Fibroblast of lung (primary cell): Measurements from ENCODE around the gene MAP3K9. TPM values are rescaled to one million over a fixed set of nuclear protein-coding genes. Genes with fewer than 3 reads are reported as not detected.
"Not testable (repeated sequence)": the region's sequence is repeated elsewhere in the genome, so short reads cannot be mapped to it uniquely, and the experiment has no call there.

Source experiments
- DNase-seq, 2 donors: peaks; one replicate each; pipeline versions ENCODE4 v3.0.0 to v3.0.0-alpha.2; 2010; ENCODE audit warnings: low read depth in 2 of 2
- H2AFZ ChIP-seq: 2 replicates; pipeline ENCODE4 v1.5.1; 2012; ENCODE audit warnings: low read length, control low read depth, inconsistent platforms
- H3K27ac ChIP-seq: 2 replicates; pipeline ENCODE4 v1.5.1; 2011; ENCODE audit warnings: low read length, control low read depth; ENCODE audit not compliant: insufficient read depth
- H3K27me3 ChIP-seq: 2 replicates; pipeline ENCODE4 v1.5.1; 2011; ENCODE audit warnings: mild to moderate bottlenecking, low read length; ENCODE audit not compliant: control insufficient read depth, insufficient read depth
- H3K36me3 ChIP-seq: 2 replicates; pipeline ENCODE4 v1.5.1; 2011; ENCODE audit warnings: low read length; ENCODE audit not compliant: control insufficient read depth, insufficient read depth
- H3K4me1 ChIP-seq: 2 replicates; pipeline ENCODE4 v1.5.1; 2011; ENCODE audit warnings: low read length; ENCODE audit not compliant: control insufficient read depth, insufficient read depth; ENCODE audit errors: extremely low read depth
- H3K4me2 ChIP-seq: 2 replicates; pipeline ENCODE4 v1.5.1; 2011; ENCODE audit warnings: low read length, control low read depth; ENCODE audit not compliant: insufficient read depth; ENCODE audit errors: extremely low read depth
- H3K4me3 ChIP-seq, 4 experiments: fragments of 200-600 bp in 1 of 4; sonication (generic) in 1 of 4; replicated peaks in 1 of 4; 2 replicates each; pipeline ENCODE4 v1.5.1; 2011 to 2016; ENCODE audit warnings: low read length in 4 of 4, low read depth in 3 of 4, mild to moderate bottlenecking in 3 of 4, control low read depth in 2 of 4, inconsistent platforms in 1 of 4, mixed read lengths in 1 of 4; ENCODE audit not compliant: insufficient read depth in 1 of 4; ENCODE audit errors: control extremely low read depth in 1 of 4
- H3K79me2 ChIP-seq: 2 replicates; pipeline ENCODE4 v1.5.1; 2012; ENCODE audit warnings: mild to moderate bottlenecking, low read length, inconsistent platforms; ENCODE audit not compliant: control insufficient read depth, insufficient read depth
- H3K9ac ChIP-seq: 2 replicates; pipeline ENCODE4 v1.5.1; 2011; ENCODE audit warnings: mild to moderate bottlenecking, low read length, control low read depth; ENCODE audit not compliant: insufficient read depth
- H3K9me3 ChIP-seq: 2 replicates; pipeline ENCODE4 v1.5.1; 2012; ENCODE audit warnings: low read depth, low read length; ENCODE audit not compliant: control insufficient read depth, insufficient read depth
- H4K20me1 ChIP-seq: 2 replicates; pipeline ENCODE4 v1.5.1; 2011; ENCODE audit warnings: low read length; ENCODE audit not compliant: control insufficient read depth, insufficient read depth; ENCODE audit errors: extremely low read depth
- CTCF ChIP-seq, 2 donors: IDR thresholded peaks in 1 of 2; conservative IDR thresholded peaks in 1 of 2; 1 replicate in 1 of 2; 2 replicates in 1 of 2; pipeline ENCODE4 v1.5.1; 2011 to 2012; ENCODE audit warnings: low read length in 2 of 2, control low read depth in 1 of 2, inconsistent platforms in 1 of 2, low read depth in 1 of 2, mild to moderate bottlenecking in 1 of 2
- EZH2 ChIP-seq: IDR thresholded peaks from 2 replicates; pipeline ENCODE4 v1.5.1; 2012; ENCODE audit warnings: low read length, control low read depth, mild to moderate bottlenecking; ENCODE audit errors: missing control alignments
- polyA plus RNA-seq, 2 donors: library from polyadenylated mRNA; depleted of rRNA in 1 of 2; stranded (reverse) in 1 of 2; unstranded in 1 of 2; fragments of >200 nt; gene quantifications; 2 replicates each; pipeline ENCODE4 v1.2.1, GENCODE V29; 2011 to 2012; ENCODE audit warnings: missing spikeins in 1 of 2
- total RNA-seq: library from RNA; depleted of rRNA; stranded (reverse); fragments of >200 nt; gene quantifications from 2 replicates; pipeline ENCODE4 v1.2.1, GENCODE V29; 2014

The MAP3K9 gene
- total and polyA plus RNA-seq, 2 donors (not counting 1 experiment from before 2014, with no cell fraction given) = 0.17 to 0.27 TPM

- no peak for TF ChIP-seq CTCF (conservative IDR thresholded peaks at IDR 0.05 in 1 of 2, IDR thresholded peaks at IDR 0.05 in 1 of 2; ENCODE audit: low read depth in 1 of 2, low read length in 2 of 2)
- no peak for TF ChIP-seq EZH2
- Histone ChIP-seq H3K4me3 (no peak overlapping the region), H3K36me3 (no peaks in the 10 kb centered on the region), H3K27ac (no peak overlapping the region), H3K9me3 (no peaks in the 10 kb centered on the region), H3K79me2 (no peaks in the 10 kb centered on the region), H3K4me2 (no peak overlapping the region), H4K20me1 (no peaks in the 10 kb centered on the region), H2AFZ (no peak overlapping the region), H3K27me3 (no peaks in the 10 kb centered on the region), H3K9ac (no peak overlapping the region), H3K4me1 (no peaks in the 10 kb centered on the region)
- peak; percentile 73 to 99 for DNase-seq
Observed at GRCh38 chr14:70856851-70857495, 47.7 kb upstream of the MAP3K9 start.

GRCh38 chr14:70855486-70855885, 46.2 kb upstream of the MAP3K9 start:
- Histone ChIP-seq H3K9ac (no peak overlapping the region), H3K27me3 (no peaks in the 10 kb centered on the region), H3K4me2 (no peak overlapping the region), H3K9me3 (no peaks in the 10 kb centered on the region), H4K20me1 (no peaks in the 10 kb centered on the region), H3K4me3 (no peak overlapping the region), H3K36me3 (no peaks in the 10 kb centered on the region), H2AFZ (no peak overlapping the region), H3K27ac (no peak overlapping the region), H3K79me2 (no peaks in the 10 kb centered on the region), H3K4me1 (no peaks in the 10 kb centered on the region)
- DNase-seq = no peak
- TF ChIP-seq EZH2 = no peak

- H3K79me2 ChIP-seq, H3K4me1 ChIP-seq, H3K4me3 ChIP-seq, H3K27ac ChIP-seq, H3K36me3 ChIP-seq, H2AFZ ChIP-seq, H4K20me1 ChIP-seq, H3K4me2 ChIP-seq, DNase-seq, H3K9me3 ChIP-seq, H3K27me3 ChIP-seq, H3K9ac ChIP-seq: not testable (repeated sequence)
Observed at GRCh38 chr14:70853658-70854057, 44.3 kb upstream of the MAP3K9 start.

GRCh38 chr14:70847406-70848090, 38.2 kb upstream of the MAP3K9 start:
- Histone ChIP-seq H3K4me2 (no peak overlapping the region), H3K4me1 (no peaks in the 10 kb centered on the region), H3K9ac (no peak overlapping the region), H3K36me3 (no peaks in the 10 kb centered on the region), H3K27ac (no peak overlapping the region), H3K27me3 (no peaks in the 10 kb centered on the region), H2AFZ (no peak overlapping the region), H3K4me3 (no peak overlapping the region), H3K79me2 (no peaks in the 10 kb centered on the region), H4K20me1 (no peaks in the 10 kb centered on the region), H3K9me3 (no peaks in the 10 kb centered on the region)
- TF ChIP-seq EZH2 = no peak
- DNase-seq = no peak
